GM19099 (cell line): ENCODE data around the gene LRRK2.

Source experiments
- POLR2A ChIP-seq: IDR thresholded peaks from 3 replicates; pipeline ENCODE4 v1.6.1; 2011; ENCODE audit warnings: low read depth; ENCODE audit not compliant: insufficient read length; ENCODE audit errors: extremely low read depth

The LRRK2 gene

GRCh38 chr12:40224439-40225291 lies at the start of gene LRRK2:
Gene LRRK2 (plus strand): TSS chr12:40224997. CDS start chr12:40225132, 135 bp downstream.
- TF ChIP-seq POLR2A, result peak; percentile 94

- no peak for TF ChIP-seq POLR2A
Measured at GRCh38 chr12:40175045-40175444, 49.8 kb upstream of the LRRK2 start.

GRCh38 chr12:40175489-40175888 lies 49.3 kb upstream of the LRRK2 start:
- TF ChIP-seq POLR2A, result no peak

GRCh38 chr12:40178701-40179100 lies 46.1 kb upstream of the LRRK2 start:
- no peak for TF ChIP-seq POLR2A

GRCh38 chr12:40181490-40181889 lies 43.3 kb upstream of the LRRK2 start:
- no peak for TF ChIP-seq POLR2A

- TF ChIP-seq POLR2A, result no peak
Measured at GRCh38 chr12:40183715-40184114, 41.1 kb upstream of the LRRK2 start.

- no peak for TF ChIP-seq POLR2A
Measured at GRCh38 chr12:40184493-40185302, 40.1 kb upstream of the LRRK2 start.

GRCh38 chr12:40185303-40185693 lies 39.5 kb upstream of the LRRK2 start:
- TF ChIP-seq POLR2A, result no peak

- TF ChIP-seq POLR2A, result no peak
Measured at GRCh38 chr12:40188558-40189320, 36.1 kb upstream of the LRRK2 start.

GRCh38 chr12:40192704-40193255 lies 32.0 kb upstream of the LRRK2 start:
- TF ChIP-seq POLR2A, result peak; percentile 50

GRCh38 chr12:40194846-40195245 lies 30.0 kb upstream of the LRRK2 start:
- no peak for TF ChIP-seq POLR2A

GRCh38 chr12:40197590-40197989 lies 27.2 kb upstream of the LRRK2 start:
- TF ChIP-seq POLR2A, result no peak

GRCh38 chr12:40198601-40199000 lies 26.2 kb upstream of the LRRK2 start:
- TF ChIP-seq POLR2A, result no peak

GRCh38 chr12:40202095-40203059 lies 22.4 kb upstream of the LRRK2 start:
- no peak for TF ChIP-seq POLR2A
